COLO668 (cell line): ENCODE measurements around the gene BCAT1.
"Not testable (repeated sequence)": the region's sequence is repeated elsewhere in the genome, so short reads cannot be mapped to it uniquely, and the experiment has no call there.

Experiments used
- DNase-seq: peaks from one replicate; lab custom pipeline; 2025; ENCODE audit not compliant: unreplicated experiment; lab: John Stamatoyannopoulos, UW

BCAT1 gene

DNA sequence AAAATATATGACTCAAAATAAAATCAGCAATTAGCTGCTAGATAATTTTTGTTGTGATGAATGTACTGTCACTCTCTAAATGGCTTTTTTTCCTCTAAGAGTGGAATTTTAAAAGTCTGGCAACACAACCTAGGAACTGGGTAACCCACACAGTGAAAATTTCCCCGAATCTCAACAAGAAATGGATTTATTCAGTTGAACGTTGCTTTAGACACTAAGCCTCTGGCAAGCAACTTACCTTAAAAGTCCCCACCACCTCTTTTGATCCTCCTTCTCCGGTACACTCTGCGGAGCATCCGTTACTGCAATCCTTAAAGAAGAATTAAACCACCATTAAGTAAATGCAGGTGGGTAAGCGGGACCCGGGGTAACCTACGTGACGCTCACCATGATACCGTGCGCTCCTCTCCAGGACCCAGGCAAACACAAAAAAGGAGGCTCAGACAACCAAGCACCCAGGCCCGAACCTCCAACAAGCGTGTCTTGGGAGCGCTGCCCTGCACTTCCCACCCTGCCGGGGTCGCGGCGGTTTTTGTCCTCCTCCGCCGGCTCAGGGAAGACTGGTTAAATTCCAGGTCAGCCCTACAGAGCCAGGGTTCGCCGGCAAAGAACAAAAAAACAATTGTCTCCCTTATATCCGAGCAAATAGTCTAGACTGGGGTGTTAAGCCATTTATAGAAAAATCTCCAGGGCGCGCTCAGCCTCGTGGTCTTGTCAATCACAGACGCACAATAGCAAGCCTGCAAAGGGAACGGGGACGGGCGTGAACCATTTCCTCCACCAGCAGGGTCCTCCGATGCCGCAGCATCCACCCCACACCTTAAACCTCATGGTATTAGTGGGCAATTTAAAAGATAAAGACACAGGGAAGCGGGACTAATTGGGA is 47.1 kb downstream of the BCAT1 start:
- DNase-seq: no peak

- DNase-seq: no peak
Observed at GRCh38 chr12:24900196-24900595, 48.7 kb downstream of the BCAT1 start.

DNA sequence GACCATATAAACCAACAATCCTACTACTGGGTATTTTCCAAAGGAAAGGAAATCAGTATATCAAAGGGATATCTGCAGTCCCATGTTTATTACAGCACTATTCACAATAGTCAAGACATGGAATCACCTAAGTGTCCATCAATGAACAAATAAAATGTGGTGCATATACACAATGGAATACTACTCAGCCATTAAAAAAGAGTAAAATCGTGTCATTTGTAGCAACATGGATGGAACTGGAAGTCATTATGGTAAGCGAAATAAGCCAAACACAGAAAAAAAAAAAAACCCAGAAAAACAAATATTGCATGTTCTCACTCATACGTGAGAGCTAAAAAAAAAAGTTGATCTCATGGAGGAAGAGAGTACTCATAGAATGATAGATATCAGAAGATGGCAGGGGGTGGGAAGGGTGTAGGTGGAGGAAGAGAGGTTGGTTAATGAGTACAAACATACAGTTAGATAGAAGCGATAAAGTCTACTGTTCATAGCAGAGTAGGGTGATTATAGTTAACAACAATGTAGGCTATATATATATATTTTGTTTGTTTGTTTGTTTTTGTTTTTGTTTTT is 49.3 kb downstream of the BCAT1 start:
- no peak for DNase-seq

- no peak for DNase-seq
Observed at GRCh38 chr12:24898606-24899005, 50.3 kb downstream of the BCAT1 start.

DNA sequence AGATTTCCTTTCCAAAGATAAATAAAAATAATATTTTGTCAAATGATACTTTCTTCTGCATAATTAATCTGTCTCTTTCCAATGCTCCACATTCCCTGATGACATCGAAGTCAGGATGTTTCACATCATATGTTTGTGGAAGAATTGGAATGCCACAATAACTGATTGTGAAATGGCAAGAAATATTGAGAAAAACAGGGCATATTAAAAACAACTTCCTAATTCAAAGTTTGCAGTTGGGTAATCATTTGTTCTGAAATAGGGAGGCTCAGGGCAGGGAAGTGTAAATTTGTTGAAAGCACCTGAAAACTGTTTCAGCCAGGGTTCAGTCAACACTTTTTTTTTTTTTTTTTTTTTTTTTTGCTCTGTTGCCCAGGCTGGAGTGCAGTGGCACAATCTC is 50.7 kb downstream of the BCAT1 start:
- no peak for DNase-seq

DNA sequence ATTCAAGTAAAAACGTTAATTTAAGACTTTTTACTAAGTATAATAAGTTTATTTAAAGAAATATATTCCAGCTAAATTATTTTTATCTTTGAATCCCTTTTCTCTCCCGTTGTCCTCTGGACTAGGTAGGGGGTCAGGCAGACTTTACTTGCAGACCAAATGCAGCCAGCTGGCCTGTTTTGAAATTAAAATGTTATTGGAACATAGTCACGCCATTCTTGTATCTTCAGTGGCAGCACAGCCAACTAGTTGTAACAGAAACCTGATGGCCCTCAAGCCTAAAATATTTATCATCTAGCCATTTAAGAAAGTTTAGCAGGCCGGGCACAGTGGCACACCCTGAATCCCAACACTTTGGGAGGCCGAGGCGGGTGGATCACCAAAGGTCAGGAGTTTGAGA is 52.7 kb downstream of the BCAT1 start:
- no peak for DNase-seq

DNA sequence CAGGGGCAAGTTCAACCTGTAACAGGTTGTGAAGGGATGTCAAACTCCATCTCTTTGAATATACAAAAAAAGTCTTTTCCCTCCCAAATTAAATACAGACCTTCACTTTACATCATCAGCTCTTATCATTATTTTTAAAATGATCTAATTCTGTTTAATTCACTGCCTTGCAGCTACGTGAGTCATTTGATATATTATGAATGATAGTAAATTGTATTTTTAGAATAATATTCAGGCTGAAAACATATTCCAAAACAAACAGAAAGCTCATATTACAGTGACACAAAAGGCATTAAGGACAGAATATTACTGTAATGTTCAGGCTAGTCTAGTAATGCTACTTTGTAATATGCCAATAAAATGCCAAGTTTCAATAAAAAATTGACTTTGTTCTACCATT is 53.3 kb downstream of the BCAT1 start:
- no peak for DNase-seq

- no peak for DNase-seq
Observed at GRCh38 chr12:24894879-24895278, 54.0 kb downstream of the BCAT1 start.

DNA sequence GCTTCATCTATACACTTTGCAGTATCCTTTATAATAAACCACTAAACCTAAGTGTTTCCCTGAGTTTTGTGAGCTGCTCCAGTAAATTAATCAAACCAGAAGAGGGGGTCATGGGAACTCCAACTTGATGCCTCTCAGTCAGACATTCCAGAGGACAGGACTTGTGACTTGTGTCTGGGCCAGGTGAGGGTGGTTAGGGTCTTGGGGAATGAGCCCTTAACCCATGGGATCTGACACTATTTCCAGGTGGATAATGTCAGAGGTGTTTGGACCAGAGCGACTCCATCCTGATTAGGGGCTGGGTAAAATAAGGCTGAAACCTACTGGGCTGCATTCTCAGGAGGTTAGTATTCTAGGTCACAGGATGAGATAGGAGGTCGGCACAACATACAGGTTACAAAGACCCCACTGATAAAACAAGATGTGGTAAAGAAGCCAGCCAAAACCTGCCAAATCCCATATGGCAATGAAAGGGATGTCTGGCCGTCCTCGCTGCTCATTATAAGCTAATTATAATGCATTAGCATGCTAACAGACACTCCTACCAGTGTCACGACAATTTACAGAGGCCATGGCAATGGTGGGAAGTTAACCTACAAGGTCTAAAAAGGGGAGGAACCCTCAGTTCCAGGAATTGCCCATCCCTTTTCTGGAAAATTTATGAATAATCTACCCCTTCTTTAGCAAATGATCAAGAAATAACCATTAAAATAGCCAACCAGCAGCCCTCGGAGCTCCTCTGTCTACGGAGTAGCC is 58.7 kb downstream of the BCAT1 start:
- no peak for DNase-seq

DNA sequence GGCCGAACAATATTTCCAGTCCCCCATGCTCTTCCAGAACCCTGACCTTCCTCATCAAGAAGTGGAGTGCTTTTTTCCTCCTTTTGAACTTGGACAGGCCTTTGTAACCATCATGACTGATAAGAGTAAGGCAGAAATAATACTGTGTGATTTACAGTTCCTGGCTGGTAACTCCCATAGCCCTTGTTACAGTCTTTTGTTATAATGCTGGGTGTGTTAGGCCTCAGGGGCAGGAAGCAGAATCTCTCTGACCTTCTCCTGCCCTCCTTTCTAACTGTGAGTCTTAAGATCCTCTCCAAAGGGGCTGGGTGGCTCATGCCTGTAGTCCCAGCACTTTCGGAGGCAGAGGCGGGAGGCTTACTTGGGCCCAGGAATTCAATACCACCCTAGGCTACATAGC is 59.5 kb downstream of the BCAT1 start:
- DNase-seq: no peak

DNA sequence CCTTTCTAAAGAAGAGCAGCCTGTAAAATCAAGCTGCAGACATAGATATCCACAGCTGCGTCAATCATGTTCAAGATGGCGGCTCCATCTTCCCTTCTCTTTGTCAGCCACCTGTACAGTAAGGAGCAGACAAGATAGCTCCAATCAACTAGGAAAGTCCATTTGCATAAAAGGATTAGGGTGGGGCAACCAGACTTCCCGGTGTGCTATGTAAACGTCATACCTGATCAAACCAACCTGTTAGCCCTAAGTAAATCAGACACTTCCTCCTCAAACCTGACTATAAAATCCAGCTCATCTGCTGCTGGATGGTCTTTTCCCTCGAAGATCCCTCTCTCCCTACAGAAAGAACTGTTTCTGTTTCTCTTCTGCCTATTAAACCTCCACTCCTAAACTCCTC is 60.1 kb downstream of the BCAT1 start:
- no peak for DNase-seq

DNA sequence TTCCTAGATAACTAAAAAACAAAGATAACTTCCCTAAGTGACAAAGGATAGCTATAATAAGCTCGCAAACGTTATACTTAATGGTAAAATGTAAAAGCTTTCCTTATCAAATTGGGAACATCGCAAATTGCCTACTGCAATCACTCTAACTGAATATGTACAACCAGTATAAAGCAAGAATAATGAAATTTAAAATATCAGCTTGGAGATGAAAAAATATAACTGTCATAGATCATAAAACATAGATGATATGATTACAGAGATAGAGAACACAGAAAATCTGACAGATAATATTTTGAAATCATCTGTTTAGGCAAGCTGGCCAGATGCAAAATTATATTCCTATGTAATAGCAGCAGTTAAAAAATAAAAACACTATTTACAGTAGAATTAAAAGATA is 64.0 kb downstream of the BCAT1 start:
- DNase-seq: no peak

GRCh38 chr12:24881724-24882371 is 67.1 kb downstream of the BCAT1 start:
- no peak for DNase-seq

- DNase-seq: no peak
Observed at GRCh38 chr12:24881227-24881626, 67.7 kb downstream of the BCAT1 start.

- DNase-seq: no peak
Observed at GRCh38 chr12:24880732-24881131, 68.2 kb downstream of the BCAT1 start.

DNA sequence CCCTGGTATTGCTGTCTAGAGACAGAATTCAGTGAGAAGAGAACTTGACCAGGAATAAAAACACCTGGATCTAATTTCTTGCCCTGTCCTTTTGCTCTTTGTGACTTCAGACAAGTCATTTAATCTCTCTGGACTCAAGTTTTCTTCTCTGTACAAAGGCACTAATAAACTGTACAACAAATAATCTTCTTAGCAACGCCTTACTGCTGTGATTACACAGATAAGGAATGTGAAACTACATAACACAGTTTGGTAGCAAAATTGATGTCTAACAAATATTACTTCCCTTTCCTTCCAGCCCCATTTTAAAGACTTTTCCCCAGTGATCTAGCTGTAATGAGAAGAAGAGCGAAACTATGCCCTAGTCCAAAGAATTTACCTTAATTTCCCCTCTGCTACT is 69.3 kb downstream of the BCAT1 start:
- no peak for DNase-seq

GRCh38 chr12:24875014-24875413 is 73.9 kb downstream of the BCAT1 start:
- DNase-seq: no peak

GRCh38 chr12:24872211-24872610 is 76.7 kb downstream of the BCAT1 start:
- DNase-seq: no peak

DNA sequence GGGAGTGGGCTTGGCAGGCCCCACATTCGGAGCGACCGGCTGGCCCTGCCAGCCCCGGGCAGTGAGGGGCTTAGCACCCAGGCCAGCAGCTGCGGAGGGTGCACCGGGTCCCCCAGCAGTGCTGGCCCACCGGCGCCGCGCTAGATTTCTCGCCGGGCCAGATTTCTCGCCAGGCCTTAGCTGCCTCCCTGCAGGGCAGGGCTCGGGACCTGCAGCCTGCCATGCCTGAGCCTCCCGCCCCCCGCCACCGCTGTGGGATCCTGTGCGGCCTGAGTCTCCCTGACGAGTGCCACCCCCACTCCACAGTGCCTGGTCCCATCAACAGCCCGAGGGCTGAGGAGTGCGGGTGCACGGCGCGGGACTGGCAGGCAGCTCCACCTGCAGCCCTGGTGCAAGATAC is 82.8 kb downstream of the BCAT1 start:
- not testable (repeated sequence) for DNase-seq

DNA sequence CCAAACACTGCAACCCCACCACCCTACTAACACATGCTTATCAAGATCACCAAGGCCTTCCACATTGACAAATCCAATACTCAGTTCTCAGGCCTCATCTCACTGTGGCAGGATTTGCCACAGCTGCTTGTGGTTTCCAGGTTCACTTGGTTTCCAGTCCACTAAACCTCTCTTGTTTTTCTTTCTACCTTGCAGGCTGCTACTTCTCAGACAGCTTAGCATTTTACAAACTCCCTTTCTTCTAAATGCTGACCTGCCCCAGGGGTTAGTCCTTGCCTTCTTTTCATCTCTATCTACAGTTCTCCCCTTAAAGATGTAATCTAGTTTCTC is 84.1 kb downstream of the BCAT1 start:
- no peak for DNase-seq

DNA sequence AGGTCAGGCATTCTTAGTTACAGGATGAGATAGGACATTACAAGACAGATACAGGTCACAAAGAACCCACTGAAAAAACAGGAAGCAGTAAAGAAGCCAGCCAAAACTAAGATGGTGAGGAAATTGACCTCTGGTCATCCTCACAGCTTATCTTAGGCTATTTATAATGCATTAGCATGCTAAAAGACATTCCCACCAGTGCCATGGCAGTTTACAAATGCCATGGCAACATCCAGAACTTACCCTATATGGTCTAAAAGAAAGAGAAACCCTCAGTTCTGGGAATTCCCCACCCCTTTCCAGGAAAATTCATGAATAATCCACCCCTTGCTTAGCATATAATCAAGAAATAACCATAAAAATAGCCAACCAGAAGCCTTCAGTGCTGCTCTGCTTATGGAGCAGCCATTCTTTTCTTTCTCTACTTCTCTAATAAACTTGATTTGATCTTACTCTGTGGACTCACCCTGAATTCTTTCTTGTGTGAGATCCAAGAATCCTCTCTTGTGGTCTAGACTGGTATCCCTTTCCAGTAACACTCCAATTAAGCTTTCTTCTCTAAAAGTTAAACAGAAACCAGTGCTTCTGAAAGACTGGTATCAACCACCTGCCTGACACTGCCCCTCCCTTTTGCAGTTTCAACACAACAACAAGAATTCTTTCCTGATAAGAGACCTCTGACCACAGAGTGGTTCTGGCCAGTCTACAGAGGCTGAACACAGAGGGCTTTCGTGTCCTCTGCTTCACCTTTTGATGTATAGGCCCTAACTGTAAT is 86.9 kb downstream of the BCAT1 start:
- no peak for DNase-seq
